HCEC 1CT (cell line): Measurements from ENCODE around the gene UBE3A.

Experiments used
- DNase-seq: peaks from one replicate; pipeline ENCODE4 v3.0.0-alpha.2; 2017

The UBE3A gene

GRCh38 chr15:25329696-25330095 lies 109.1 kb downstream of the UBE3A start:
- DNase-seq: no peak

DNA sequence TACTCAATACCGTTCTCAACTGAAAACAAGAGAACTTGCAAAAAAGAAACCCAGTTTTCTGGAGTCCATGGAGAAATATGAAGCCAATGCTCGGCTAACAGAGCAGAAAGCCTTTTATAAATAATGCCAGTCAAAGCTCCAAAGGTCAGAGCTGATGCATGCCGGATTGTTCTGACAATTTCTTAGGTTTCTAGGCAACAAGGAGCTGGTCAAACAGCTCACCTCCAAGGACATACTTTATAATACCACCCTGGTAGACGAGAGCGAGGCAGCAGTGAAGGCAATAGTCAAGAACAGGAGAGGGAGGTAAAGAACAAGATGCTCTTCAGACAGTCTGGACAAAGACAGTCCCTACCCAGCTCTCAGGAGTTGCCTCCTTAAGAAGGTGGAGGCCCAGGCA lies 111.1 kb downstream of the UBE3A start:
- DNase-seq: no peak

GRCh38 chr15:25325187-25325586 lies 113.6 kb downstream of the UBE3A start:
- no peak for DNase-seq

GRCh38 chr15:25323420-25323819 lies 115.4 kb downstream of the UBE3A start:
- no peak for DNase-seq

GRCh38 chr15:25287823-25288222 lies 151.0 kb downstream of the UBE3A start:
- no peak for DNase-seq
